Smooth muscle cell (in vitro differentiated cells): ENCODE measurements around the gene XYLB. TPM values are rescaled to one million over a fixed set of nuclear protein-coding genes. Genes with fewer than 3 reads are reported as not detected.

Experiments used
- DNase-seq: peaks from one replicate; lab custom pipeline; 2025; ENCODE audit not compliant: unreplicated experiment; lab: John Stamatoyannopoulos, UW
- H2AFZ ChIP-seq: fragments of 200-600 bp; sonication (generic); 2 replicates; pipeline ENCODE4 v1.6.0; 2016; ENCODE audit warnings: antibody characterized with exemption, low read depth, mild to moderate bottlenecking
- H3F3A ChIP-seq: fragments of 200-600 bp; sonication (generic); 2 replicates; pipeline ENCODE4 v1.6.0; 2017; ENCODE audit warnings: antibody characterized with exemption, low read depth
- H3K27ac ChIP-seq: fragments of 200-600 bp; sonication (generic); 2 replicates; pipeline ENCODE4 v1.5.1; 2016; ENCODE audit warnings: low read depth, mild to moderate bottlenecking
- H3K27me3 ChIP-seq: fragments of 200-600 bp; sonication (generic); 2 replicates; pipeline ENCODE4 v1.6.1; 2016; ENCODE audit warnings: low read depth, mild to moderate bottlenecking
- H3K36me3 ChIP-seq: fragments of 200-600 bp; sonication (generic); 2 replicates; pipeline ENCODE4 v1.5.1; 2016; ENCODE audit warnings: low read depth
- H3K4me1 ChIP-seq: fragments of 200-600 bp; sonication (generic); 2 replicates; pipeline ENCODE4 v1.5.1; 2016; ENCODE audit warnings: low read depth
- H3K4me2 ChIP-seq: fragments of 200-600 bp; sonication (generic); 2 replicates; pipeline ENCODE4 v1.6.0; 2016; ENCODE audit warnings: mild to moderate bottlenecking
- H3K4me3 ChIP-seq: fragments of 200-600 bp; sonication (generic); 2 replicates; pipeline ENCODE4 v1.5.1; 2016; ENCODE audit warnings: mild to moderate bottlenecking
- H3K79me2 ChIP-seq: fragments of 200-600 bp; sonication (generic); 2 replicates; pipeline ENCODE4 v1.6.0; 2016; ENCODE audit warnings: low read depth, mild to moderate bottlenecking
- H3K9ac ChIP-seq: fragments of 200-600 bp; sonication (generic); 2 replicates; pipeline ENCODE4 v1.6.0; 2016; ENCODE audit warnings: low read depth
- H3K9me3 ChIP-seq: fragments of 200-600 bp; sonication (generic); replicated peaks from 2 replicates; pipeline ENCODE4 v1.5.1; 2016; ENCODE audit warnings: low read depth
- H4K20me1 ChIP-seq: fragments of 200-600 bp; sonication (generic); 2 replicates; pipeline ENCODE4 v1.6.0; 2016; ENCODE audit warnings: low read depth
- CTCF ChIP-seq: fragments of 200-600 bp; sonication (generic); IDR thresholded peaks from 2 replicates; pipeline ENCODE4 v1.5.1; 2017; ENCODE audit warnings: borderline replicate concordance, mild to moderate bottlenecking, antibody characterized with exemption; ENCODE audit not compliant: insufficient read depth, poor library complexity, severe bottlenecking
- WGBS: methylation state at CpG from one replicate; pipeline ENCODE4 v1.1.7; 2016; ENCODE audit warnings: low lambda C conversion rate; 5-methylcytosine and 5-hydroxymethylcytosine counted together
- polyA plus RNA-seq: library from polyadenylated mRNA; unstranded; fragments of >200 nt; fragmentation: Nextera tagmentation; extraction: Ambion mirVana; gene quantifications from 2 replicates; pipeline ENCODE4 v1.2.1, GENCODE V29; 2016
- total RNA-seq: library from RNA; depleted of rRNA; stranded (reverse); fragments of >200 nt; gene quantifications from 2 replicates; pipeline ENCODE4 v1.2.3, GENCODE V29; 2014

The XYLB gene
- total and polyA plus RNA-seq, 2 experiments from 2014 or later = 0.40 to 1.5 TPM

GRCh38 chr3:38386992-38387750, 40.6 kb downstream of the XYLB start:
- Histone ChIP-seq H3K4me1 (no peaks in the 10 kb centered on the region), H3K36me3 (no peaks in the 10 kb centered on the region), H3K27me3 (no peaks in the 10 kb centered on the region), H2AFZ (no peak overlapping the region), H3K4me2 (no peak overlapping the region), H3K4me3 (no peak overlapping the region), H3K9ac (no peak overlapping the region), H3F3A (no peaks in the 10 kb centered on the region), H4K20me1 (no peaks in the 10 kb centered on the region), H3K9me3 (no peaks in the 10 kb centered on the region), H3K79me2 (no peaks in the 10 kb centered on the region), H3K27ac (no peak overlapping the region)
- DNase-seq = no peak
- 100% methylated on average over 5 of the region's 5 CpGs for WGBS
- no peak for TF ChIP-seq CTCF

- H2AFZ ChIP-seq = no peak overlapping the region
- H4K20me1 ChIP-seq = no peaks in the 10 kb centered on the region
- H3K36me3 ChIP-seq = no peaks in the 10 kb centered on the region
- no peak for DNase-seq
- H3K9me3 ChIP-seq = no peaks in the 10 kb centered on the region
- H3K79me2 ChIP-seq = no peaks in the 10 kb centered on the region
- WGBS = 95% methylated on average over 5 of the region's 5 CpGs
- no peak overlapping the region for H3K27ac ChIP-seq
- H3K4me1 ChIP-seq = no peaks in the 10 kb centered on the region
- no peak overlapping the region for H3K4me3 ChIP-seq
- TF ChIP-seq CTCF = no peak
- H3K27me3 ChIP-seq = no peaks in the 10 kb centered on the region
- H3K9ac ChIP-seq = no peak overlapping the region
- no peaks in the 10 kb centered on the region for H3F3A ChIP-seq
- no peak overlapping the region for H3K4me2 ChIP-seq
Observed at GRCh38 chr3:38387862-38388261, 41.3 kb downstream of the XYLB start.

GRCh38 chr3:38392604-38393163, 46.1 kb downstream of the XYLB start:
- Histone ChIP-seq H3K36me3 (no peaks in the 10 kb centered on the region), H3K27me3 (no peaks in the 10 kb centered on the region), H3K4me2 (no peak overlapping the region), H3K4me3 (no peak overlapping the region), H3K9ac (no peak overlapping the region), H3K79me2 (no peaks in the 10 kb centered on the region), H3K27ac (no peak overlapping the region), H3K4me1 (no peaks in the 10 kb centered on the region), H2AFZ (no peak overlapping the region), H3F3A (no peaks in the 10 kb centered on the region), H3K9me3 (no peaks in the 10 kb centered on the region), H4K20me1 (no peaks in the 10 kb centered on the region)
- TF ChIP-seq CTCF = no peak
- 96% methylated on average over 1 of the region's 1 CpG for WGBS
- no peak for DNase-seq

- TF ChIP-seq CTCF = no peak
- no peak overlapping the region for H3K27ac ChIP-seq
- no peaks in the 10 kb centered on the region for H3K9me3 ChIP-seq
- no peaks in the 10 kb centered on the region for H4K20me1 ChIP-seq
- no peaks in the 10 kb centered on the region for H3K4me1 ChIP-seq
- no peak overlapping the region for H2AFZ ChIP-seq
- no peaks in the 10 kb centered on the region for H3K27me3 ChIP-seq
- 97% methylated on average over 2 of the region's 2 CpGs for WGBS
- no peak overlapping the region for H3K4me3 ChIP-seq
- no peaks in the 10 kb centered on the region for H3K36me3 ChIP-seq
- no peak overlapping the region for H3K4me2 ChIP-seq
- no peaks in the 10 kb centered on the region for H3F3A ChIP-seq
- H3K79me2 ChIP-seq = no peaks in the 10 kb centered on the region
- no peak for DNase-seq
- H3K9ac ChIP-seq = no peak overlapping the region
Observed at GRCh38 chr3:38396239-38396638, 49.7 kb downstream of the XYLB start.
